GM06990 (cell line): ENCODE results near the gene TRPM3.

Source experiments
- DNase-seq: peaks from one replicate; pipeline ENCODE4 v3.0.0-alpha.2; 2011; ENCODE audit not compliant: insufficient read length; ENCODE audit errors: extremely low read depth
- H3K27me3 ChIP-seq: replicated peaks from 2 replicates; pipeline ENCODE4 v1.6.0; 2011; ENCODE audit warnings: low read length; ENCODE audit not compliant: control insufficient read depth, insufficient read depth
- H3K36me3 ChIP-seq: 2 replicates; pipeline ENCODE4 v1.5.1; 2011; ENCODE audit warnings: low read length; ENCODE audit not compliant: control insufficient read depth, insufficient read depth
- H3K4me3 ChIP-seq: replicated peaks from 2 replicates; pipeline ENCODE4 v1.5.1; 2011; ENCODE audit warnings: low read depth, mild to moderate bottlenecking, control low read depth, low read length
- TF ChIP-seq, protein P1 (sequence below): IDR thresholded peaks from 2 replicates; pipeline ENCODE4 v1.5.1; 2011; ENCODE audit warnings: low read length, control low read depth, mild to moderate bottlenecking, inconsistent platforms; ENCODE audit not compliant: insufficient read depth, poor library complexity, severe bottlenecking

Gene TRPM3

DNA sequence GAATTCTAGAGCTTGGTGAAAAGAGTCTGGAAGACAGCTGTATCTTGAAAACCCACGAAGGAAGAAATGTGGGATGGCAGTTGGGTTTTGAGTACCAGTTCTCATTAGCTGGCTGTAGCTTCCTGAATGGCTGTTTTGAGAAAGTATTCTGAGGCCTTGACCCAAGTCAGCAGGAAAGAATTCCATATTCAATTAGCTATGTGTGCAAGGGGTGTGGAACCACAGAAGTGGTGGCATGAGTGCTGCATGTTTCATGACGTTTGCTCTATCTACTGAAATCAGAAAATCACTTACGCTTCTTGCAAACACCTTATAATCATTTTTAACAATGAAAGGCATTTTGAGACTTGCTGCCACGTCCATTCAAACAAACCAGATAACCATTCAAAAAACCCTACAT lies 69.1 kb downstream of the TRPM3 start:
- TF ChIP-seq, protein P1, sequence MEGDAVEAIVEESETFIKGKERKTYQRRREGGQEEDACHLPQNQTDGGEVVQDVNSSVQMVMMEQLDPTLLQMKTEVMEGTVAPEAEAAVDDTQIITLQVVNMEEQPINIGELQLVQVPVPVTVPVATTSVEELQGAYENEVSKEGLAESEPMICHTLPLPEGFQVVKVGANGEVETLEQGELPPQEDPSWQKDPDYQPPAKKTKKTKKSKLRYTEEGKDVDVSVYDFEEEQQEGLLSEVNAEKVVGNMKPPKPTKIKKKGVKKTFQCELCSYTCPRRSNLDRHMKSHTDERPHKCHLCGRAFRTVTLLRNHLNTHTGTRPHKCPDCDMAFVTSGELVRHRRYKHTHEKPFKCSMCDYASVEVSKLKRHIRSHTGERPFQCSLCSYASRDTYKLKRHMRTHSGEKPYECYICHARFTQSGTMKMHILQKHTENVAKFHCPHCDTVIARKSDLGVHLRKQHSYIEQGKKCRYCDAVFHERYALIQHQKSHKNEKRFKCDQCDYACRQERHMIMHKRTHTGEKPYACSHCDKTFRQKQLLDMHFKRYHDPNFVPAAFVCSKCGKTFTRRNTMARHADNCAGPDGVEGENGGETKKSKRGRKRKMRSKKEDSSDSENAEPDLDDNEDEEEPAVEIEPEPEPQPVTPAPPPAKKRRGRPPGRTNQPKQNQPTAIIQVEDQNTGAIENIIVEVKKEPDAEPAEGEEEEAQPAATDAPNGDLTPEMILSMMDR: no peak
- no peak for DNase-seq
- H3K36me3 ChIP-seq: no peaks in the 10 kb centered on the region
- H3K27me3 ChIP-seq: no peaks in the 10 kb centered on the region
- H3K4me3 ChIP-seq: no peak overlapping the region

DNA sequence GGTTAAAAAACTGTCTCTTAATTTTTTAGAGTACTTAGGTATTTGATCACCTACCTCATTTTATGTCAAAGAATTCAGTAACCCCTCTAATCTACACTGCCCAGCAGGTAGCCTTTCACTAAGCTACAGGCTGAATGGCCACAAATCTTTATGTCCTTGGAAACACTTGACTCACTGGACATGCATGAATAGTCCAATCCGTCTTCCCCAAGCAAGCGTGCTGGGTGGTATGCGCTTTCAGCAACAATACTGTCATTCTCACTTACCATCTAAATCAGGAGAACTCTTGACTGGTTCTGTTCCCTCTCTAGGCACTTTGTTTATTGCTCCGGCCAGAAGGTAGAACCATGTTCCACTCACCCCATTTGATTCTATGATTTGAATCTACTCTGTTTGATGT lies 73.1 kb downstream of the TRPM3 start:
- no peak for DNase-seq
- H3K27me3 ChIP-seq: no peaks in the 10 kb centered on the region
- H3K36me3 ChIP-seq: no peaks in the 10 kb centered on the region
- H3K4me3 ChIP-seq: no peak overlapping the region
- TF ChIP-seq, protein P1: no peak

DNA sequence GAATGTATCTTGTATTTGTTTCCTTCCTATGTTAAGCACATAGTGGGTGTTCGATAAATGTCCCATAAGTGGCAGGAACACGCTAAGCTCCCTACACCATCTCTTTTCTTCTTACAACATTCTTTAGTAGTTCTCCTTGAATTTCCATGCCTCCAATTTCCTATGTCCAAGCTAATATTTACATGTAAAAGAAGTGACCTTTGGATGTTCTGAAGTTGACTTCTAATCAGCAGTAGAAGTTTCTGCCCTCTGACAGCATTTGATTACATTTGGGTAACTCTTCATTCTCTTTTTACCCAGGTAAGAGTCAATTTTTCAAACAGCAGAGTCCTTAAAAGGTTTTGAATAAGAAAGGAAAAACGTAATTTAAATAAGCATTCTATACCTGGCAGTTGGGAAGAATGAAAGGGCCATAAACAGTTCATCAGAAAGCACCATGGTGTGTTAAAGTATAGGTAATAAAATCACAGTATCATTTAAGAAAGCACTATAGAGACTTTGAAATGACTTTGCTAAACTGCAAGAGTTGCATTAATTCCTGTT lies 78.9 kb downstream of the TRPM3 start:
- DNase-seq: no peak
- Histone ChIP-seq H3K36me3 (no peaks in the 10 kb centered on the region), H3K4me3 (no peak overlapping the region), H3K27me3 (no peaks in the 10 kb centered on the region)
- TF ChIP-seq, protein P1: no peak

DNA sequence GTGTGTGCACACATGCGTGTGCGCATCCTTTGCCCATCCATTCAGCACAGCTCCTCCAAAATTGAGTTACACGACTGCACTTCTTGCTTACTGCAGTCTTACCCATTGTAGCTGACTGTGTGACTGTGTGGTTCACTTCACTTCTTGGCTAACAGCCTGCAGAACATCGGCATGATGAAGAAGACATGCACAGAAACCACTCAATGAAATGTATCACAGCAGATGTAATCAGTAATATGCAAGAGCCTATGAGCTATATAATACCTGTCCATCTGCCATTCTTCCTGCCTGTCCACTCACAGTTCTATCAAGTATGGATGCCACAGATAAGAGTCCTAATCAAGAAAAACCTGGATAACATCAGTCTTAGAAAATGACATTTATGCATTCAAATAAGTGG lies 83.9 kb downstream of the TRPM3 start:
- TF ChIP-seq, protein P1: no peak
- no peak for DNase-seq

DNA sequence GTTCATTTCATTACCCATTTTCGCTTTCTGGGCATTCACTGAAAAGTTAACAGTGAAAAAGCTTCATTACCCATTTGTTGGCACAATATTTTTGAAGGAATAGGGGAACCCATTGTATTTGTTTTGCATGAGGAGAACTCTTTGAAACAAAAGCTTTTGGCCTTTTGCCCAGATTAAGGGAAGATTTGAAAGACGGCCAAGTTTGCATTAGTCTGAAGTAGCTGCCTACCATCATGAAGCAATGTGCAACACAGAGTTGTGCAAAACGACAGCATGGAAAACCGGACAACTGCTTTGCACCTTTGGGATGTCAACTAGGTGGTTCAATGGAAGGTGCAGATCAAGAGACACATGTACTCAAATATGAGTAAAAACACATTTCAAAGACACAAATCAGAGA lies 84.9 kb downstream of the TRPM3 start:
- no peaks in the 10 kb centered on the region for H3K36me3 ChIP-seq
- no peaks in the 10 kb centered on the region for H3K27me3 ChIP-seq
- TF ChIP-seq, protein P1: no peak
- DNase-seq: no peak
- no peak overlapping the region for H3K4me3 ChIP-seq

More for the DNA sequence above, 83.9 kb downstream of the TRPM3 start:
- no peaks in the 10 kb centered on the region for H3K36me3 ChIP-seq
- H3K4me3 ChIP-seq: no peak overlapping the region
- no peaks in the 10 kb centered on the region for H3K27me3 ChIP-seq

DNA sequence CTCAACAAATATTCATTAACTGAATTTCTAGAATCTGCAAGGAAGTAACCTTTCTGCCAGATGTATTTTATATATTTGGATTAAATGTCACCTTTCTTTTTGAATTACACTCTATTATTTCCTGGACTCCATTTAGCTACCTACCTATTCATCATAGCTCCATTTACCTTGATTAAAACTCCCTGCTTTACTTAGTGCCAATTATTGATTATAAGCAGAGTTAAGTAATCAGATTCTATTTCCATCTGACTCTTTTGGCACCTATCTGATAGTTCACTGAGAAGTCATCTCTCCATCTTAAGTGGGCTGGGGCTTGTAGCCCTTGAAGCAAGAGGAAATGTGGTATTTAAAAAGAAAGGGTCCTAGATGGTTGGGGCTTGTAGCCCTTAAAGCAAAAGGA lies 88.6 kb downstream of the TRPM3 start:
- no peak for DNase-seq
- TF ChIP-seq, protein P1: no peak
- Histone ChIP-seq H3K4me3 (no peak overlapping the region), H3K27me3 (no peaks in the 10 kb centered on the region), H3K36me3 (no peaks in the 10 kb centered on the region)
